ENCODE results near the gene CUTC.
"Not testable (repeated sequence)": the region's sequence is repeated elsewhere in the genome, so short reads cannot be mapped to it uniquely, and the experiment has no call there.

The CUTC gene

DNA sequence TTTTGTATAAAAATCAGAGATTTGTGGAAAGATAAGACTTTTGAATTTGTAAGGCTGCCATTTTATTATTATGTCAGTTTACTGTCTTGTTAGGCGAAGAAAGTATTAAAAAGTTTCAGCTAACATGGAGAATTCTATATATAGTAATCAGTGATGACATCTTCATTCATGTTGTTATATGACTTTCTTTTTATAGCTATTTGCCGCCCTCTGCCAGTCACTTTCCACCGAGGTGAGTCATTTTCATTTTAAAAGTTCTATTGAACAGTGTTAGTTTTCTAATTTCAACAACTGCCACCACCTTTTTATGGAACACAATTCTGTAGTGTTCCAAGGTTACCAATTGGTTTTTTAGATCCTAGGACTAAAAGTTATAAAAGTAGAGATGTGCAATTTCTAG lies 11.8 kb downstream of the CUTC start:
- no peak for DNase-seq

DNA sequence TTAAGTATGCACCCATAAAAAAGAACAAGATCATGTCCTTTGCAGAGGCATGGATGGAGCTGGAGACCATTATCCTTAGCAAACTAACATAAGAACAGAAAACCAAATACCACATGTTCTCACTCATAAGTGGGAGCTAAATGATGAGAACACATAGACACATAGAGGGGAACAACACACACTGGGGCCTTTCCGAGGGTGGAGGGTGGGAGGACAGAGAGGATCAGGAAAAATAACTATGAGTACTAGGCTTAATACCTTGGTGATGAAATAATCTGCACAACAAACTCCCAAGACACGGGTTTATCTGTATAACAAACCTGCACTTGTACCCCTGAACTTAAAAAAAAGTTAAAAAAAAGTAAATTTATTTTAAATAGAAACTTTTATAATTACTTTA lies 14.1 kb downstream of the CUTC start:
- not testable (repeated sequence) for DNase-seq

DNA sequence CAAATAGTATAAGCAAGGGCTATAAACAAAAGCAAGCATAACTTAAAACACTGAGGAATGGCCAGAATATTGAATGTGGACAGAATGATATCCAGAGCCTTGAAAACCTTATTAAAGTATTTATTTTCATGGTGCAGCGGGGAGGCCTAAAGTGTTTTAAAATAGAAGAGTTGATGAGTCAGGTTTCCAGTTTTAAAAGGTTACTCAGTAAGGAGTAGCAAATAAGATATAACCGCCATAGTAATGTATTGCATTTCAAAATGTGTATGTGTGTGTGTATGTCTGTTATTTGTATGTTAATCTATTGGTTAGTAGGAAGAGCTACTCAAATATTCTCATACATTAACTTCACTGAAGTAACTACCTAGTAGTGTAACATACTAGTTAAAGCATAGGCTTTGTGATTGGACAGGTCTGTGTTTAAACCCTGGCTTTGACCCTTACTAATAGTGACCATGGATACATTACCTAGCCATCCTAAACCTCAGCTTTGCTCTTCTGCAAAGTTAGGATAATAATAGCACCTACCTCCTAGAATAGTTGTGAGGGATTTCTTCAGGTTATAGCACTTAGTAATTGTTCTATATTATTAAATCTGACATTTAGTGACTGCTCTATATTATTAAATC lies 16.9 kb downstream of the CUTC start:
- no peak for DNase-seq

DNA sequence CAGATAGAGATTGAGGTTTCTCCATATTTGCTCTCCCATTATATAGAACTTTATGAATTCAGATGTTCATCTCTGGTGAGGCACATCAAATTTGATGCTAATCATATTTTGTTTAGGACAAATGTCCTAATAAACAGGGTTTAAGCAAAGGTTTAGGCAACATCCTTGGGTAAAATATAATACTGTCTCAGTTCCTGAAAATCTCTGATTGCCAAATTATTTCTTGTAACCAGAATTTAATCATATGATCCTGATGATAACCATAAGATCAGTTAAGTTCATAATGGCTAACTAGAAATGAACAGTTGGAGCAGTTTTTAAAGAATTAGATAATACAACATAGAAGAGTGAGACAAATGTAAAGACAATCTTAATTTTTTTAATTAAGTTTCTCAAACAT lies 18.6 kb downstream of the CUTC start:
- DNase-seq, result no peak

DNA sequence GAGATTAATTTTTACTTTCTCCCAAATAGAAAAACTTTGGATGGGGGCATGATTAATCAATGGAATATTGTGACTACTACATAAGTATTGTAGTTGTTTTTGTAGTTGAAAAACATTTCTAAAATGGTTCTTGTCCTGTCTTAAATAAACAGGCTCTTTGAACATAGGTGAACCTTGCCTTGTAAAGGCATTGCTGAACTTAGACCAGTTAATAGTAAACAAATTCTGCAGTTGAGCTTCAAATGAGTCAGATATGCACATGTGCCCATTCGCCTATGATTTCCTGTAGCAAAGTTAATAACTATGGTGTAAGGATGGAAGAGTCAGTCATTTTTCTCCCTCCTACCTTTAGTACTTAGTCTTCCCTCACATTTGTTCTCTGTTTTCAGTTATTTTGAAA lies 22.6 kb downstream of the CUTC start:
- DNase-seq, result no peak

DNA sequence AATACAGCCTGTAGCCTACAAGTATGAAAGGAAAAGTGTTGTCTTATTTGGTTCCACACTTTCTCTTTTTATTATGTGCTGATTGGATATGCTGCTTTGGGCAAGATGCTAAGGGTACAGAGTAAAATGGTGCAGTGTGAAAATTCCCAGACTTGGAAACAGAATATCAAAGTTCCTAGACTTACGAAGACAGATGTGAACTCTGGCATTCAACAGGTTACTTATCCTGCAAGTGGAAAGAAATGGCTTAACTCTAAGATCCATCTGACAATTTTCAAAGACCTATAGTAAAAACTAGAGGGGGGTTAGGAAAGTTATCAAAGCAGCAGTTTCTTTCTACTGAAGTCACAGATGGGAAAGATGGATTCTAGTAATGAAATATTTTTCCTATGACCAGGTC lies 24.1 kb downstream of the CUTC start:
- no peak for DNase-seq

DNA sequence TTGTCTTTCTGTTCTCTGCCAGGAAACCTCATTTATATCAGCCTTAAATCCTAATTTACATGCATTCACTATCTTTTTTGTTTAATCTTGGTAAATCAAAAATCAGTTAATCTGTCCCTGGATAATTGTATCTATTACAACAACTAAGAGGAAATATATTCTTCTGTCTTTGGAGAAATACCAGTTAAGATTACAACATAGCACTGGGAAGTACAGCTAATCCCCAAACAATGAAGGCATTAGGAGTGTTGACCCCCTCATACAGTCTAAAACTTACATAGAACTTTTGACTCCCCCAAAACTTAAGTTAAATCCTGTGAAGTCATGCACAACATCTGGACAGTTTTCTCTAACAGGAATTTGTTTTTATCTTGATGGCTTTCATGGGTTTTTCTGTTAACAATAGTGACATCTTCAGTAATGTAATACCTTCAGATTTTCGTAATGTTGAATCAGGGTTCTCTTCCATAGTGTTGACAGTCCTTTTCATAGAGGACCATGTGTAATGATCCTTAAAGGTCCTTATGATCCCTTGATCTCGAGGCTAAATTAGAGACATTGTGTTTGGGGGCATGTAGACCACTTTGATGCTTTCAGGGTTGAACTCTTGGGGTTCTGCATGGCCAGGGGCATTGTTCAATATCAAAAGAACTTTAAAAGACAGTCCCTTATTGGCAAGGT lies 26.3 kb downstream of the CUTC start:
- no peak for DNase-seq

DNA sequence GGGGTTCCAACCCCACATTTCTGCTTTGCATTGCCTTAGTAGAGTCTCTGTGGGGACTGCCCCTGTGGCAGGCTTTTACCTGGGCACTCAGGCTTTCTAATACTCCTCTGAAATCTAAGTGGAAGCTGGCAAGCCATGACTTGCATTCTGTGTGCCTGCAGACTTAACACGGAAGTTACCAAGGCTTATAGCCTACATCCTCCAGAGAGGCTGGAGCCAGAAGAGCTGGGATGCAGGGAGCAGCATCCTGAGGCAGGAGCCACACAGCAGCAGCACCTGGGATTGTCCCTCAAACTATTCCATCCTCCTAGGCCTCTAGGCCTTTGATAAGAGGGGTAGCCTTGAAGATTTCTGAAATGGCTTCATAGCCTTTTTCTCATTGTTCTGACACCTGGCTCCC lies 28.3 kb downstream of the CUTC start:
- DNase-seq, result no peak

DNA sequence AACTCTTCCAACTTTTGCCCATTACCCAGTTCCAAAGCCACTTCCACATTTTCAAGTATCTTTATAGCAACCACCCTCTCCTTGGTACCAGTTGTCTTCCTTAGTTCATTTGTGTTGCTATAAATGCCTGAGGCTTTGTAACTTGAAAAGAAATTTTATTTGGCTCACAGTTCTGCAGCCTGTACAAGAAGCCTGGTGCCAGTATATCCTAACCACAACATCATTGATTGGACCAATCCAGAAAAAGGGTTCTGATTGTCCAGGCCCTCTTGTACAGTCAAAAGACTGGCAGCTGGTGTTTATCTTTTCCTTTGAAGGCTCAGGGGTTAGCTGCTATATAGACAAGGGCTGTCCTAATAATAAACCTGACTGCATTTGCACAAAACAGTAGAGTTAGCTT lies 29.3 kb downstream of the CUTC start:
- DNase-seq, result no peak

DNA sequence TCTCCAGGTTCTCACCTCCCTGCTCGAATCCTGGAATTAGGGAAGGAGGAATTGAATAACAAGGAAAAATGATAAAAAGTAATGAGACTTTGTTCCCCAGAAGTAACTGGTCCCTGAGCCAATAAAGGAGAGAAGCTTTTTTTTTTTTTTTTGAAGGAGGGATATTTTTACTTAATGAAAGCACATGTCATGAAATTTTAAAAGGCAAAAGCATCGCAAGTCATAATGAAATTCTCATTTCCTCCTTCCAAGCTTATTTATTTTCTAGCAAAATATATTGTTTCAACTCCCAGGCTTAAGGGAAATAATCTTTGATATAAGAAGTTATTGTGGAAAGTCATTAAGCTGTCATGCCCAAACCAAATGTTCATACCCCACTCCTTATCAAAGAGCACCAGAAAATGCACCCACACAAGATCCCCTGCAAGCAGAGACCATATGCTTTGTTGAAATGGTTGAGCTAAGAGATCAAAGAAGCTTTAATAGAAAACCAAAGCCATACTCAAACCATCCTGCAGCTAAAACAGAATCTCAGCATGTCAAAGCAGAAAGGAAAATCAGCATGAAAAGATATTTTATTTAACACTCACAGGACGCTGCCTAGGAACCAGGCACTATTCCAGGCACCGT lies 33.8 kb downstream of the CUTC start:
- no peak for DNase-seq

DNA sequence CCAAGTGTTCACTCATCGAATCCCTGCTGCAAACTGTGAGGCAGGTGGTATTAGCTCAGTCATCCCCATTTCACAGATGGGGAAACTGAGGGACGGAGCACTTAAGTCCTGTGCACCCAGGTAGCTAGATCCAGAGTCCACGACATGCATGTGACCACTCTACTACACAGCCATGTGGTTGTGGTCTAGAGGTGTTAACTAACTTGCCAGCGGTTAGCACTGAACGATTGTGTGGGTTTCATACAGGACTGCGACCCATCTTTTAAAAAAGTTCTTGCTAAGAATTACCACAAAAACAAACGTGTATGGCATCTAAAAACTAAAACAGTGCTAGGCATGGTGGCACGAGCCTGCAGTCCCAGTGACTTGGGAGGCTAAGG lies 34.3 kb downstream of the CUTC start:
- DNase-seq, result no peak

DNA sequence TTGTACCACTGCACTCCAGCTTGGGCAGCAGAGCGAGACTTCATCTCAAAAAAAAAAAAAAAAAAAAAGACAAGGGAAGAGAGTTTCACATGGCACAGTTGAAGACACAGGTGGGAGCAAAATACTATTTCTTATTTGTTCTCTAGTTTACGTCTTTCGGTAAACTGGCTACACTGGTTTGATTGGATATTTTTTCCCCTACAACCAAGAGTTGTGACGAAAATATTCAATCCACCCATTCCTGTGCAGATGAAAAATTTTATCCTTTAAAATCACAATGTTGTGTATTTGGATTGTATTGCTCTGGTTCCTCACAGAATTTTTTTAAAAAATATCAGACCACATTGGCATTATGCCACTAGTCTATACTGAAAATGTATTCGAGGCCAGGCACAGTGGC lies 35.9 kb downstream of the CUTC start:
- no peak for DNase-seq

DNA sequence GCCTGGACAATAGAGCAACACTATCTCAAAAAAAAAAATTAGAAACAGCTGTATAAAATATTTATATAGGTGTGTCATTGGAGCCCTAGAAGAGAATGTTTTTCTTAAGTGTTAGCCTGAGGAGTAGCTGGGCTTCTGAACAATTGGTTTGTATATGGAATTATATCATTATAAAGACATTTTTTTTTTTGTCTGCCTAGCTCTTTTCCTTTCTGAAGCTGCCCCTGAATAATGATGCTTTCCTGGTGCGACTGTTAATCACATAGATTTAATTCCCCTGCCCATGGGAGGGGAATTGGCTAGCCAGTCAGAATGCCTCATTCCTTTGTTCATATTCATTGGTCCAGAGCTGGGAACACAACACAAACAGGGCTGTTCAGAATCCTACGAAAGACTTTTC lies 36.5 kb downstream of the CUTC start:
- no peak for DNase-seq

DNA sequence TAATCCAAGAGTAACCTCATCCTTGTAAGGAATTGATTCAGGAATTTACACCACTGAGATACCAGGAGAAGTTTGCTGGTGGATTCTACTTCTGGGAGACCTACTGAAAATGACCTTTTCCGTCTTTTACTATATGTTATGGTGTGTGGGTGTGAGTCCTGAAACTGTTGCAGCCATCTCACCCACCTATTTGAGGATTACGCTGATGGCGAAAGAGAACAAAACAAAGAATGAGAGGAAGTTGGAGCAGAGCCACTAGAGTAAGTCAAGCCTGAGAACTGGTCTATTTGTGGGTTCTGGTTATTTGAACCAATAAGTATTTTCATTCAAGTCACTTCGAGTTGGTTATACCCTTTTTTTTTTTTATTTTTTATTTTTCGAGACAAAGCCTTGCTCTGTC lies 37.7 kb downstream of the CUTC start:
- no peak for DNase-seq

DNA sequence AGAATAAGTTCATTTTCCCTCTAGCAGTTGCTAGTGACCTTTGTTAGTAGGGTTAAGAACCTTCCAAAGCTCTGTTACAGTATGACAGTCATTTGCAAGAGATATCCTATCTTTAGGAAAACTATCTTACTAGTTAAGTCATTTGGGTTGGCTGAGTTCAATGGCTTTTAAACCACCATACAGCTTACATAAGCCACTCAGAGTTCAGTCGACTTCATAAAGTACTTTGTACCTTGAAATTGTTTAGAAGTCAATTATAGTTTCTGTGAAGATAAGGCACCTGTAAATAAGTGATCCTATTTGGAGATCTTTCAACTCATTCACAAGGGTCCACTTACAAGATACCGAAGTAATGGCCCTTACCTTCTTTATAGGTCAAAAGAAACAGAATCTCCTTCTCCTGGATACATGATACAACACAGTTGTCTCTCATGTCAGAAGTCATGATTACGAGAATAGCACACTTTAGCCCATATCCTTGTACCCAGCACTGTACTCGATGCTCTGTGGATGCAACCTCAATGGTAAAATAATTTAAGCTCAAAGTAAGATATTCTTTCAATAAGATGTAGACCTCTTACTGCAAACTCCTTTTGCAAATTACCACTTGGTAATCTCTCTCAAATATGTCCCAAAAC lies 38.5 kb downstream of the CUTC start:
- DNase-seq, result no peak

DNA sequence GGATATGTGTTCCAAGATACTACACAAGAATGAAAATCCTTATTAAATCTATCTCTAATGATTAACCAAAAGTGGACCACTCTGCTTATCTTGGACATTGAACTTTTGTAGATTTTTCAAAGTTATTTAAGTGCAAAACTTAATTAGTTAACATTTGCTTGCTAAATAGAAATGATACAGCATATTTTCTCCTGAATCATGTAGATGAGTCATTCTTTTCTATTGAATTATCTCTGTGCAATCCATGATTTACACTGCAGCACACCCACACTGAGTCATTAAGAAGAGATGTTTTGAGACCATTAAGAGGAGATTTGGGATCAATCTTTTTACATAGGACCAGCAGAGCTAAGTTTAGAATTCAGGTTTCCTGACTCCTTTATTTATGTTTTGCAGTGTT lies 43.8 kb downstream of the CUTC start:
- DNase-seq, result no peak

DNA sequence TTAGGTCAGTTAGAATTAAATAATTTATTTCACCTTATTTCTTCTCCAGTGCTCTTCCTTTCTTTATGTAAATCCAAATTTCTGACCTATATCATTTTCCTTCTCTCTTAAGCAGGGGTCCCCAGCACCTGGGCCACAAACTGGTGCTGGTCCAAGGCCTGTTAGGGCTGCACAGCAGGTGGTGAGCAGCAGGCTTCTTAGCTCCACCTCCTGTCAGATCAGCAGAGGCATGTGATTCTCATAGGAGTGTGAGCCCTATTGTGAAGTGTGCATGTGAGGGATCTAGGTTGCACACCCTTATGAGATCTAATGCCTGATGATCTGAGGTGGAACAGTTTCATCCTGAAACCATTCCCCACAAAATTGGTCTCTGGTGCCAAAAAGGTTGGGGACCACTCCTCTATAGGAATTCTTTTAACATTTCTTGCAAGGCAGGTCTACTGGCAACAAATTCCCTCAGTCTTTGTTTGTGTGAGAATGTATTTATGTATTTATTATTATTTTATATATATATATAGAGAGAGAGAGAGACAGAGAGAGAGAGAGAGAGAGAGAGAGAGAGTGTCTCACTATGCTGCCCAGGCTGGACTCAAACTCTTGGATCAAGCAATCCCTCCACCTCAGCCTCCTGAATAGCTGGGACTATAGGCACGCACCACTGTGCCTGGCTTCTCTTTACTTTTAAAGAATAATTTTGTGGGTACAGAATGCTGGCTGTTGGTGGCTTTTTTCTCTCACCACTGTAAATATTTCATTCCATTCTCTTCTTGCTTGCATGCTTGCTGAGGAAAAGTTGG lies 46.1 kb downstream of the CUTC start:
- DNase-seq, result no peak

DNA sequence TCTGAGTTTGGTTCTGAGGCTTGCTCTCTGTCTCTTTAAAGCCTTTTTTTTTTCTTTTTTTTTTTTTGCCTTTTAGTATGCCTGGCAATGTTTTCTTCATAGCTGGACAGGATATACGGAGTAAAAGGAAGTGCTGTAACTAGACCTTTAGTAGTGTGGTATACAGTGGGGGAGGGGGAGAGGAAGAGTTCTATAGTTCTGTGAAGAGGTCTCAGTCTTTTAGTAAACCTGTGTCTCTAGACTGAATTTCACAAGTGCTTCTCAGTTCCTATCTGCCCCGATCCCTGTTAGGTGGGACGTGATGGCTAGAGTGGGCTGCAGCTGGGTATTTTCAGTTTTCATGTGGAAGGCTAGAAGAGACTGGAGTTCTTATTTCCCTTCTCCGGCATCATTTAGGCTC lies 47.3 kb downstream of the CUTC start:
- DNase-seq, result no peak

DNA sequence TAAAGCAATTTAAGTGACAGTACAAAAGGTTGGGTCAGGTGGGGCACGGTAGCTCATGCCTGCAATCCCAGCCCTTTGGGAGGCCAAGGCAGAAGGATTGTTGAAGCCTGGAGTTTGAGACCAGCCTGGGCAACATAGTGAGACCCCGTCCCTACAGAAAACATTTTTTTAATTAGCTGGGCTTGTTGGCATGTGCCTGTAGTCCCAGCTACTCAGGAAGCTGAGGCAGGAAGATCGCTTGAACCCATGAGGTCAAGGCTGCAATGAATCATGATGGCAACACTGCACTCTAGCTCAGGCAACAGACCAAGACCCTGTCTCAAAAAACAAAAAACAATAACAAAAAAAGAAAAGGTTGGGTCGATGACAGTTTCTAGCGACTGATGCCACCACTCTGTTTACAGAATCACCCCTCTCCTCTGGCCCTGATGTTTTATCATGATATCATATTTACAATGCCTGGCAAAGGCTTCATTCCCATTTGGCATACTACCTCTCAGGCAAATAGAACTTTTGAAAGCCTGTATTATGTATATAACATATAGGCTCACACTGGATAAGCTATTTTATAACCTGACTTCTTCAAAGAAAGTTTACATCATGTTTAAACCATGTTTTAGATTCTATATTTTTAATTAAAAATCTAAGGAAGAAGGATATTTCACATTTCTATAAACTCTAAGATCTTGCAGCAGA lies 49.8 kb downstream of the CUTC start:
- DNase-seq, result no peak

DNA sequence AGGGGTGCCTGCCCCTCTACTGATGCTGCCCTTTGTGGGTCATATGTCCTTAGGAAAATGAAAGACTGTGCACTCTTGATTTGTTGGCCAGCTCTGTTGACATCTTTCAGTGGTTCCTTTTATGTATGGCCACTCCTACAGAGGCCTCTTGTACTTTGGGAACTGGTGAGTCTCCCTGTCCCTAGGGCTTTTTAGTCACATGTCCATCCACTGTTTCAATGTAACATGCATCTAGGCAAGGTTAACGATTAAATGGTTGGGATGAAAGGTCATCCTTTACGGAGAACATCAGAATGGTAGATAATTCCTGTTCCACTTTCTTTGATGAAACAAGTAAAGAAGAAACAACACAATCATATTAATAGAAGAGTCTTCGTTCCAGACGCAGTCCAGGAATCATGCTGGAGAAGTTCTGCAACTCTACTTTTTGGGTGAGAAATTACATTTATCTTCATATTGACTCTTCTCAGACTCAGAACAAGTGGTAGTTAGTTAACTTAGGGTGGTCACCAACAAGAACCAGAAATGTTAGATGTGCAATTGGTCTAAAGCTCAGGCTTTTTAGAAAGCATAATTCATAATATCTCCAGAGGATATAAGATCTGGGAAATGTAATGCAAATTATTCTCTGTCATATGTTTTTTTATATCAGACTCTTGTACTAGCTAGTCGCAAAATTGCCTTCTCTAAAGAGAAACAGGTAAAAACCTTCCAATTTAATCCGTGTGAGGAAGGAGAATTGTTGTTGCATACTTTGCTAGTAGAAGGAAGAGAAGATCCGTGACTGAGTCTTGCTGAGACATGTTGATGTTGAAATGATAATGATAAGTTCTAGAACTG lies 50.6 kb downstream of the CUTC start, which contains the start of gene ABCC2:
Gene ABCC2, plus strand, starts transcription at position 194 of the 840 bp plus-strand sequence. Its CDS starts 205 bp downstream, at position 399.
- no peak for DNase-seq

DNA sequence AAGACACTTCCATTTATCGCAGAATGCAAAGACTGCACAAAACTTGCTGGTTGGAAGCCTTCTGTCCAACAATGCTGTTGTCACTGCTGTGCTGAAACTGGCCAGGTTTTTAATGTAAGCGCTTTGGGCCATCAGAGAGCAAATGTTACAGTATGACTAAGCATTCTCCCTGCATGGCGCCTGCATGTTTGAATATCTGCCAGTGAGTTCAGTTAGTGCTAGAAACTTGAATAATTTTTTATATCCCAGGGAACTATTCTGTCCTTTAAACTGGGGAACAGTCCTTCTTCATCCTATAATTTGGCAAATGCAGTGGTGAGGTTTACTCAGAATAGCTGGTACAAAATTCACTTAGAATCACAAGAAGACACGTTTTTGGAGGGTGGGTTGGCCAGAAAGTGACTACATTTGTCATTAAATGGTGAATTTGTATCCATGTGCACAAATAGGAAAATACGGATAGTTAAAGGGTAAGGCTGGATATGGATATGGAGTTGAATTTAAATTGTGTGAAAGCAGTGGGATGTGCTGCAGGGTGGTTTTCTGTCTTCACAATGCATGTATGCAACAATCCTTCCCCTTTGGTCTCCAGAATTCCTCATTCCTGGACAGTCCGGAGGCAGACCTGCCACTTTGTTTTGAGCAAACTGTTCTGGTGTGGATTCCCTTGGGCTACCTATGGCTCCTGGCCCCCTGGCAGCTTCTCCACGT lies 52.1 kb downstream of the CUTC start:
- DNase-seq, result no peak
